B cell (primary cell): ENCODE results near the gene EPB41.

ENCODE experiments used
- CTCF ChIP-seq: fragments of 200-600 bp; IDR thresholded peaks from one replicate; pipeline ENCODE4 v1.8.0; 2022; ENCODE audit warnings: antibody characterized with exemption, mild to moderate bottlenecking
- EZH2 ChIP-seq: IDR thresholded peaks from 2 replicates; pipeline ENCODE4 v1.6.1; 2012; ENCODE audit warnings: borderline replicate concordance, low read depth, mild to moderate bottlenecking, moderate library complexity, low read length; ENCODE audit not compliant: insufficient read depth, poor library complexity, severe bottlenecking

- TF ChIP-seq EZH2: no peak
- TF ChIP-seq CTCF: no peak
Measured at GRCh38 chr1:28910379-28911115, 3.8 kb upstream of the EPB41 start.
